Neural progenitor cell (in vitro differentiated cells): ENCODE data around the gene SRR. TPM values are rescaled to one million over a fixed set of nuclear protein-coding genes. Genes with fewer than 3 reads are reported as not detected.

Experiments used
- DNase-seq: peaks from one replicate; pipeline ENCODE4 v3.0.0-alpha.2; 2016; ENCODE audit warnings: low spot score
- H2AFZ ChIP-seq: fragments of 200-600 bp; sonication (generic); replicated peaks from 2 replicates; pipeline ENCODE4 v1.6.1; 2016; ENCODE audit warnings: antibody characterized with exemption
- H3F3A ChIP-seq: fragments of 200-600 bp; sonication (generic); 2 replicates; pipeline ENCODE4 v1.6.1; 2016; ENCODE audit warnings: antibody characterized with exemption, low read depth
- H3K27ac ChIP-seq: fragments of 200-600 bp; sonication (generic); 2 replicates; pipeline ENCODE4 v1.5.1; 2016; ENCODE audit warnings: mild to moderate bottlenecking
- H3K27me3 ChIP-seq: fragments of 200-600 bp; sonication (generic); 2 replicates; pipeline ENCODE4 v1.6.1; 2016; ENCODE audit warnings: mild to moderate bottlenecking, moderate library complexity
- H3K36me3 ChIP-seq: fragments of 200-600 bp; sonication (generic); 2 replicates; pipeline ENCODE4 v1.5.1; 2016
- H3K4me1 ChIP-seq: fragments of 200-600 bp; sonication (generic); 2 replicates; pipeline ENCODE4 v1.6.1; 2016; ENCODE audit warnings: mixed run types
- H3K4me2 ChIP-seq: fragments of 200-600 bp; sonication (generic); 2 replicates; pipeline ENCODE4 v1.6.1; 2016
- H3K4me3 ChIP-seq: fragments of 200-600 bp; sonication (generic); 2 replicates; pipeline ENCODE4 v1.5.1; 2016
- H3K79me2 ChIP-seq: fragments of 200-600 bp; sonication (generic); 2 replicates; pipeline ENCODE4 v1.6.1; 2016; ENCODE audit warnings: low read depth
- H3K9ac ChIP-seq: fragments of 200-600 bp; sonication (generic); 2 replicates; pipeline ENCODE4 v1.6.1; 2016
- H3K9me3 ChIP-seq: fragments of 200-600 bp; sonication (generic); 2 replicates; pipeline ENCODE4 v1.5.1; 2016; ENCODE audit warnings: low read depth
- H4K20me1 ChIP-seq: fragments of 200-600 bp; sonication (generic); 2 replicates; pipeline ENCODE4 v1.6.1; 2016; ENCODE audit warnings: low read depth
- H3K27ac Mint-ChIP-seq: 3 replicates; pipeline ENCODE4 v1.8.0; 2021; ENCODE audit warnings: mixed read lengths
- H3K27me3 Mint-ChIP-seq: 2 replicates; pipeline ENCODE4 v1.8.0; 2022; ENCODE audit warnings: low read depth, mild to moderate bottlenecking, inconsistent platforms, moderate library complexity, mixed read lengths; ENCODE audit not compliant: insufficient read depth
- H3K36me3 Mint-ChIP-seq: 3 replicates; pipeline ENCODE4 v1.8.0; 2021; ENCODE audit warnings: mixed read lengths
- H3K4me1 Mint-ChIP-seq: 3 replicates; pipeline ENCODE4 v1.8.0; 2021; ENCODE audit warnings: mixed read lengths
- H3K4me3 Mint-ChIP-seq: 3 replicates; pipeline ENCODE4 v1.8.0; 2021; ENCODE audit warnings: mild to moderate bottlenecking, moderate library complexity, mixed read lengths
- H3K9me3 Mint-ChIP-seq: 3 replicates; pipeline ENCODE4 v1.8.0; 2020; ENCODE audit warnings: mixed read lengths
- CTCF ChIP-seq: fragments of 200-600 bp; sonication (generic); IDR thresholded peaks from 2 replicates; pipeline ENCODE4 v1.5.1; 2017; ENCODE audit warnings: antibody characterized with exemption, mild to moderate bottlenecking
- EZH2 ChIP-seq: fragments of 200-600 bp; sonication (generic); IDR thresholded peaks from 2 replicates; pipeline ENCODE4 v1.6.1; 2017; ENCODE audit warnings: antibody characterized with exemption, mild to moderate bottlenecking, moderate library complexity
- EZH2phosphoT487 ChIP-seq: fragments of 200-600 bp; sonication (generic); IDR thresholded peaks from 2 replicates; pipeline ENCODE4 v1.6.1; 2017; ENCODE audit warnings: antibody characterized with exemption
- total RNA-seq: library from RNA; depleted of rRNA; stranded (reverse); fragments of >200 nt; gene quantifications from 2 replicates; pipeline ENCODE4 v1.2.3, GENCODE V29; 2015; ENCODE audit warnings: low replicate concordance

Gene SRR
- total RNA-seq, 1 donor from 2014 or later = 40.9 TPM

- Mint-ChIP-seq H3K36me3 (peaks cover 19% of the 10 kb centered on the region), H3K4me3 (no peak overlapping the region), H3K27ac (no peak overlapping the region), H3K4me1 (no peaks in the 10 kb centered on the region), H3K27me3 (no peaks in the 10 kb centered on the region), H3K9me3 (no peaks in the 10 kb centered on the region)
- peaks cover 2% of the 10 kb centered on the region for H4K20me1 ChIP-seq
- DNase-seq = no peak
- no peak overlapping the region for H3K4me2 ChIP-seq
- no peaks in the 10 kb centered on the region for H3F3A ChIP-seq
- no peak overlapping the region for H3K4me3 ChIP-seq
- no peaks in the 10 kb centered on the region for H3K9me3 ChIP-seq
- no peak overlapping the region for H2AFZ ChIP-seq
- no peak overlapping the region for H3K9ac ChIP-seq
- H3K4me1 ChIP-seq = no peaks in the 10 kb centered on the region
- TF ChIP-seq CTCF = no peak
- no peak for TF ChIP-seq EZH2
- TF ChIP-seq EZH2phosphoT487 = no peak
- no peaks in the 10 kb centered on the region for H3K36me3 ChIP-seq
- H3K79me2 ChIP-seq = no peaks in the 10 kb centered on the region
- no peak overlapping the region for H3K27ac ChIP-seq
- H3K27me3 ChIP-seq = no peaks in the 10 kb centered on the region
Measured at GRCh38 chr17:2271985-2272702, 31.6 kb upstream of the SRR start.

- Histone ChIP-seq H3K27ac (no peak overlapping the region), H3K9ac (no peak overlapping the region), H3K4me3 (no peak overlapping the region), H3K27me3 (no peaks in the 10 kb centered on the region), H3K36me3 (no peaks in the 10 kb centered on the region), H3K9me3 (no peaks in the 10 kb centered on the region), H3K4me1 (no peaks in the 10 kb centered on the region), H3K79me2 (no peaks in the 10 kb centered on the region), H2AFZ (no peak overlapping the region), H3F3A (no peaks in the 10 kb centered on the region), H4K20me1 (no peaks in the 10 kb centered on the region), H3K4me2 (no peak overlapping the region)
- H3K27ac Mint-ChIP-seq = no peak overlapping the region
- H3K36me3 Mint-ChIP-seq = peaks cover 16% of the 10 kb centered on the region
- no peaks in the 10 kb centered on the region for H3K4me1 Mint-ChIP-seq
- no peak overlapping the region for H3K4me3 Mint-ChIP-seq
- no peaks in the 10 kb centered on the region for H3K27me3 Mint-ChIP-seq
- no peak for DNase-seq
- TF ChIP-seq EZH2phosphoT487 (no peak), CTCF (no peak), EZH2 (no peak)
- H3K9me3 Mint-ChIP-seq = no peaks in the 10 kb centered on the region
Measured at GRCh38 chr17:2274414-2274813, 29.3 kb upstream of the SRR start.

- H3K27ac ChIP-seq = no peak overlapping the region
- no peak overlapping the region for H2AFZ ChIP-seq
- no peaks in the 10 kb centered on the region for H3K27me3 Mint-ChIP-seq
- H3K9me3 ChIP-seq = no peaks in the 10 kb centered on the region
- no peak for DNase-seq
- no peaks in the 10 kb centered on the region for H3K4me1 Mint-ChIP-seq
- H3K79me2 ChIP-seq = no peaks in the 10 kb centered on the region
- H3K9me3 Mint-ChIP-seq = no peaks in the 10 kb centered on the region
- H3K4me3 Mint-ChIP-seq = no peak overlapping the region
- H3F3A ChIP-seq = no peaks in the 10 kb centered on the region
- H3K9ac ChIP-seq = no peak overlapping the region
- H3K4me2 ChIP-seq = no peak overlapping the region
- no peak overlapping the region for H3K4me3 ChIP-seq
- H3K27me3 ChIP-seq = no peaks in the 10 kb centered on the region
- H3K27ac Mint-ChIP-seq = peak overlapping the region; percentile 68
- no peak for TF ChIP-seq CTCF
- TF ChIP-seq EZH2 = no peak
- no peak for TF ChIP-seq EZH2phosphoT487
- peaks cover 4% of the 10 kb centered on the region for H3K36me3 ChIP-seq
- H3K36me3 Mint-ChIP-seq = peaks cover 15% of the 10 kb centered on the region
- H4K20me1 ChIP-seq = no peaks in the 10 kb centered on the region
- H3K4me1 ChIP-seq = no peaks in the 10 kb centered on the region
Measured at GRCh38 chr17:2275722-2276121, 28.0 kb upstream of the SRR start.
